Lower lobe of right lung (tissue), 2 donors: Measurements from ENCODE around the gene RBM44. TPM values are rescaled to one million over a fixed set of nuclear protein-coding genes. Genes with fewer than 3 reads are reported as not detected.
"Not testable (repeated sequence)": the region's sequence is repeated elsewhere in the genome, so short reads cannot be mapped to it uniquely, and the experiment has no call there.

Source experiments
- ATAC-seq, 2 donors: fragments of 200-7000 bp; cut with Tn5 transposase; one replicate each; pipeline ENCODE4 v1.9.1; 2020 to 2022; ENCODE audit warnings: mild to moderate bottlenecking in 2 of 2, moderate library complexity in 2 of 2
- DNase-seq: peaks from one replicate; pipeline ENCODE4 v3.0.0-alpha.2; 2020
- H3K27ac ChIP-seq: fragments of 200-600 bp; one replicate; pipeline ENCODE4 v1.8.0; 2022
- H3K27me3 ChIP-seq: fragments of 200-600 bp; one replicate; pipeline ENCODE4 v1.8.0; 2022; ENCODE audit warnings: low read depth
- H3K36me3 ChIP-seq: fragments of 200-600 bp; one replicate; pipeline ENCODE4 v1.8.0; 2022; ENCODE audit warnings: mild to moderate bottlenecking
- H3K4me1 ChIP-seq: fragments of 200-600 bp; one replicate; pipeline ENCODE4 v1.8.0; 2022
- H3K4me3 ChIP-seq: fragments of 200-600 bp; one replicate; pipeline ENCODE4 v1.8.0; 2022; ENCODE audit warnings: mild to moderate bottlenecking
- H3K9me3 ChIP-seq: fragments of 200-600 bp; one replicate; pipeline ENCODE4 v1.8.0; 2022
- intact Hi-C: fragments of 100-400 bp; cut with DNase I; formaldehyde crosslinking; loops from one replicate; pipeline ENCODE4 v1.11.0; 2022
- long read RNA-seq: library from polyadenylated mRNA; unstranded; transcript quantifications from one replicate; pipeline ENCODE4 v2.0.0, GENCODE V29; 2021
- total RNA-seq: library from RNA; stranded (reverse); fragmentation: NEBNext Ultra II Directional; extraction: Animal tissue kit (Norgen Biotek cat#: 25700); gene quantifications from one replicate; pipeline ENCODE4 v1.2.1, GENCODE V29; 2021
- TF ChIP-seq, protein P1 (sequence below): fragments of 200-600 bp; IDR thresholded peaks from one replicate; pipeline ENCODE4 v1.8.0; 2022; ENCODE audit warnings: antibody characterized with exemption, mild to moderate bottlenecking
- donor health status: DM: no; HTN: yes; CAD: no; lungs with severe emphysema.

Gene RBM44, protein sequence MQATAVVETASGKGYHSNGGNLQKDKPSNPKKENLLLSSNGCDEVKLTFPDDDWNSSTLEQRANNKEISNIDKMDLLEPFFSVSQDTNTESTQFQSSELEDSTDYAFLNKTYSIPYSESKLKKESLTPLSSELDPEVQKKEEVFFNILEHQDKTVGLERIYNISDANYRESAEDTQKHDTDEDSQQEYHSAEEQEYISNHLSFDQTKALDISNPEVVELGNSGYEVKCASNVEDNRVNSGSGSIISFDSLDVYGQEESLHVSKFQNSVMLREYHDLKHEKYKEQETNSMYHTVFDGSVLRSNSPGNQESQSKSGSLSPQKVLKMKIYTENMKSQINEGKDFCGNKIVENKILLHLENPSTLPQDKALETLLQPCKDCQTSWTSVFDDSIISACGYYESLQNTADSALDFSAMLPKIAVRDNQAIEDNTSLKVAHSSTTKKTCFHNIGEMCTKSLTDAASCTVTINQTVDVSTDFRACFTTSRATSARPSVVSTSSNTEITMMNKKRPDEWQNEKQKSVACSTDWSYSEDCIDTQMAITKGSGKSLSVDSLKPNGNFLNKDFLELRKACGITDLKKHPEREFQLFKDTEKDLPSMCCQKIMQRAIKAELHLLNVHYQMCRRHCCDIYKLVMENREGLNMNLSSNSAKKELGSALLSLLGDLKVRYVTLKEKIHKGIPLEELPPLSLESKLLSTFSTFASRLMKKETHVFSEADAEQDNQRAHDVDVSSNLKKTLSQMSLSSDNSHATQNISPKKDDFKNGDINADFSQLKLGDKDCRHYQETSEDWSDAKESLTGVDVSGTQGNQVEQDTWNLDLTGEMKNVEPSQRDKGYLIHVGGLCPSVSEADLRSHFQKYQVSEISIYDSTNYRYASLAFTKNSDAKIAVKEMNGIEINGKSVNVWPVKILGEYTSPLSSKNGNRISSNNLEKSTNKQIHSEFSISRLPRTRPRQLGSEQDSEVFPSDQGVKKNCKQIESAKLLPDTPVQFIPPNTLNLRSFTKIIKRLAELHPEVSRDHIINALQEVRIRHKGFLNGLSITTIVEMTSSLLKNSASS
- 0.59 TPM for total RNA-seq
- long read RNA-seq, partial matches to known transcripts, result 0 of 1 reads
- long read RNA-seq, other reads (novel, unspliced or antisense), result 1 of 1 reads

DNA sequence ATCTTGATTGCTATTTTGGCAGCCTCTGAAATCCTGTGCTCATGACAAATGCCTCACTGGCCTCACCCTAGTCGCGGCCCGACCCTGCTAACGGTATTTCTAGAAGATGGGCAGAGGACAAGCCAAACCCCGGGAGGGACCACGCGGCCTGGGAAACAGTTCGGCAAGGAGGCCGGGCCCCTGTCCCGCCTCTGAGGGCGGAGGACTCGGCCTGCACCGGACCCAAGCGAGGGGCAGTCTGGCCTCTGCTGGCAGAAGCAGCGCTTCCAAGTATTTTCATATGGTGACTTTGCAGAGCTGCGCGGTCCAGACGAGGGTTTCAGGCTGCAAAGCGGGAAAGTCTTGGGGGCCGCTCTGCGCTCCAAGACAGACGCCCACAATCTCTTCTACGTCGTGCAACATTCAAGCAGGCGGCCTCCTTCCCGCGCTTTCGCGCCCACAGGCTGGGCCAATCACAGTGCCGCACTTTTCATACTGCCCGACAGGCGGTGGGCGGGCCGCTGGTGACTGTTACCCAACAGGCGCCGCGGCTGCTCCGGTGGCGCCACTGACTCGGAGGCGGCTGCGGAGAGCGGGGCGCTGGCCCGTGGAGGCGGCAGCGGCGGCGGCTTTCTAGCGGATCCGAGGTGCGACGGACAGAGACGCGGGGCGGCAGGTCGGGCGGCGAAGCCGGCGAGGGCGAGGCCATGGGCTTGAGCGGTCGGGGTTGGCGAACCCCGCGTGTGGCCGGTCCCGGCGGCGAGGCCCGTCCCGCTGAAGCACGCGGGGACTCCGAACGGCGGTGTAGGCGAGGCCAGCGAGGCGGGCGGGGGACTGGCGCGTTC lies at the start of gene RBM44:
RBM44 (plus strand) TSS at position 544 of the 824 bp plus-strand sequence. CDS start 14,831 bp downstream, outside the sequence.
- ATAC-seq (no peak), DNase-seq (no peak)
- H3K27ac ChIP-seq, result no peak within 1 kb of the TSS
- TF ChIP-seq, protein P1, sequence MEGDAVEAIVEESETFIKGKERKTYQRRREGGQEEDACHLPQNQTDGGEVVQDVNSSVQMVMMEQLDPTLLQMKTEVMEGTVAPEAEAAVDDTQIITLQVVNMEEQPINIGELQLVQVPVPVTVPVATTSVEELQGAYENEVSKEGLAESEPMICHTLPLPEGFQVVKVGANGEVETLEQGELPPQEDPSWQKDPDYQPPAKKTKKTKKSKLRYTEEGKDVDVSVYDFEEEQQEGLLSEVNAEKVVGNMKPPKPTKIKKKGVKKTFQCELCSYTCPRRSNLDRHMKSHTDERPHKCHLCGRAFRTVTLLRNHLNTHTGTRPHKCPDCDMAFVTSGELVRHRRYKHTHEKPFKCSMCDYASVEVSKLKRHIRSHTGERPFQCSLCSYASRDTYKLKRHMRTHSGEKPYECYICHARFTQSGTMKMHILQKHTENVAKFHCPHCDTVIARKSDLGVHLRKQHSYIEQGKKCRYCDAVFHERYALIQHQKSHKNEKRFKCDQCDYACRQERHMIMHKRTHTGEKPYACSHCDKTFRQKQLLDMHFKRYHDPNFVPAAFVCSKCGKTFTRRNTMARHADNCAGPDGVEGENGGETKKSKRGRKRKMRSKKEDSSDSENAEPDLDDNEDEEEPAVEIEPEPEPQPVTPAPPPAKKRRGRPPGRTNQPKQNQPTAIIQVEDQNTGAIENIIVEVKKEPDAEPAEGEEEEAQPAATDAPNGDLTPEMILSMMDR, result no peak
- H3K27me3 ChIP-seq, result no peaks in the 10 kb centered on the region
- H3K4me3 ChIP-seq, result no peak within 1 kb of the TSS
- H3K36me3 ChIP-seq, result no peaks in the 10 kb centered on the region
- intact Hi-C loops, result no loop called here
- no peaks in the 10 kb centered on the region for H3K4me1 ChIP-seq
- H3K9me3 ChIP-seq, result no peaks in the 10 kb centered on the region

DNA sequence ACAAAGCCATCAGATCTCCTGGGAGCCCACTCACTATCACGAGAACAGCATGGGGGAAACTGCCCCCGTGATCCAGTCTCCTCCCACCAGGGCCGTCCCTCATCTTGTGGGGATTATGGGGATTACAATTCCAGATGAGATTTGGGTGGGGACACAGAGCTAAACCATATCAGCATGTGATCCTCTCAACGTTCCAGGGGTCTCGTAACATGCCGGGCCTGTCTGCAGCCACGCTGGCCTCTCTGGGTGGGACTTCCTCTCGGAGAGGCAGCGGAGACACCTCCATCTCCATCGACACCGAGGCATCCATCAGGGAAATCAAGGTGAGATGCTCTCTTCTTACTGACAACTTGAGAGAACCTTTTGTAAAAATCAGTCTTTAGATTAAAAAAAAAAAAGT lies 49.6 kb upstream of the RBM44 start:
- no peak for DNase-seq
- TF ChIP-seq, protein P1, result no peak
- H3K36me3 ChIP-seq, result peaks cover 77% of the 10 kb centered on the region

DNA sequence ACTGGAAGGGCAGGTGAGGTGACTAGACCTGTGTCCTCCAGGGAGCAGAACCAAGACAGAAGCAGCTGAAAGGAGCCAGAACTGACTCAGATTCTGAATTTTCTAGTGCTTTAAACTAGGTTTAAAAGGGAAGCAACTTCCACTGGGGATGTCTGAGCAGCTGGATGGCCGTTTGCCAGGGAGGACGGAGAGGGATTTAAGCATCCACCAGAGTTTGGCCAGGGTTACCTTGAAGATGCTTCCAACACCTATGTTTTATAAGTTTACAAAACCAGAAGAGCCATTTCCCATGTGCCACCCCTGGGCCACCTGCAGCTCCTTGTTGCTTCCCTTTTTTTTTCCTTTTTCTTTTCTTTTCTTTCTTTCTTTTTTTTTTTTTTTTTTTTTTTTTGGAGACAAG lies 48.6 kb upstream of the RBM44 start:
- H3K4me3 ChIP-seq, result no peak overlapping the region
- H3K27ac ChIP-seq, result no peak overlapping the region
- no peaks in the 10 kb centered on the region for H3K9me3 ChIP-seq
- intact Hi-C loops, result loop anchor here (10.0 kb wide), 2 partner anchors 75 to 165 kb away; no protein-coding TSS in a partner anchor
- TF ChIP-seq, protein P1, result no peak
- H3K36me3 ChIP-seq, result peaks cover 87% of the 10 kb centered on the region
- H3K4me1 ChIP-seq, result peaks cover 8% of the 10 kb centered on the region
- ATAC-seq (no peak), DNase-seq (no peak)
- H3K27me3 ChIP-seq, result no peaks in the 10 kb centered on the region

More for the DNA sequence above, 49.6 kb upstream of the RBM44 start:
- no peaks in the 10 kb centered on the region for H3K27me3 ChIP-seq
- H3K4me1 ChIP-seq, result peaks cover 17% of the 10 kb centered on the region
- no peaks in the 10 kb centered on the region for H3K9me3 ChIP-seq
- ATAC-seq, result no peak
- H3K27ac ChIP-seq, result no peak overlapping the region
- H3K4me3 ChIP-seq, result no peak overlapping the region
- intact Hi-C loops, result loop anchor here (10.0 kb wide), 2 partner anchors 74 to 164 kb away; no protein-coding TSS in a partner anchor

DNA sequence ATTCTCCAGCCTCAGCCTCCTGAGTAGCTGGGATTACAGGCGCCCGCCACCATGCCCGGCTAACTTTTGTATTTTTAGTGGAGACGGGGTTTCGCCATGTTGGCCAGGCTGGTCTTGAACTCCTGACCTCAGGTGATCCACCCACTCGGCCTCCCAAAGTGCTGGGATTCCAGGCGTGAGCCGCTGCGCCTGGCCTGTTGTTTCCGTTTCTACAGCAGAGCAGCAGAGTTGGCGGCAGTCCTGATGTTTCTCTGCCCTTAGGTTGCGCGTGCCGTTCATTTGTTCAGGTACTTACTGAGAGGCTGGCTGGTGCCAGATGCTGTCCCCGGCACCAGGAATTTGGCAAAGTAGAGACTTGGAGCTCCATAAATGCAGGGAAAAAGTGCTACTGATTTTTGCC lies 48.1 kb upstream of the RBM44 start:
- H3K27ac ChIP-seq, H3K9me3 ChIP-seq, H3K4me1 ChIP-seq, intact Hi-C loops, DNase-seq, H3K4me3 ChIP-seq, H3K27me3 ChIP-seq, ATAC-seq: not testable (repeated sequence)
- peaks cover 92% of the 10 kb centered on the region for H3K36me3 ChIP-seq

DNA sequence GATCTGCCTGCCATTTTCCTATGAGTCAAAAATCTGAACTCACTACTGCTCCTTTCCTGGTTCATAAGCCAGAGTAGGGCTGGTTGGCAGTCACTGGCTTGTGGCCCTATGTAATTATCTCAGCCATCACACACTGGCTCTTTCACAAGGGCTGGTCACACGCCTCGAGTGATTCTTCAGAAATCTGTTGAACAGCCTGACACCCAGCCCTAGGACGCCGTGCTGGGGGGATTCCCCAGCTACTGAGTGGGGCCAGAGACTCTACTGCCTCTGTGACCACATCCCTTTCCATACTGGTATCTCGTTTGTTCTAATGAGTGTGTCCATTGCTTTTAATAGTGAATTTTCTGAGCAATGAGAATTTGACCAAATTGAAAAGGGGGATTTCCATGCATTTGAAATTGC lies 45.8 kb upstream of the RBM44 start:
- Histone ChIP-seq H3K4me1 (no peaks in the 10 kb centered on the region), H3K36me3 (peaks cover 100% of the 10 kb centered on the region), H3K9me3 (no peaks in the 10 kb centered on the region), H3K4me3 (no peak overlapping the region), H3K27ac (no peak overlapping the region), H3K27me3 (no peaks in the 10 kb centered on the region)
- intact Hi-C loops, result no loop called here
- DNase-seq (no peak), ATAC-seq (peak; percentile 28 to 34)
- TF ChIP-seq, protein P1, result no peak
